ENCODE results near the gene GJD2. TPM values are rescaled to one million over a fixed set of nuclear protein-coding genes. Genes with fewer than 3 reads are reported as not detected.

The GJD2 gene
- polyA plus RNA-seq, 3 donors: not detected

- peaks cover 3% of the 10 kb centered on the region for H3K4me1 Mint-ChIP-seq
- no peak overlapping the region for H3K4me2 ChIP-seq (replicated peaks; ENCODE audit: extremely low read depth, low read length, poor library complexity, severe bottlenecking)
- H3K9ac ChIP-seq (ENCODE audit: insufficient read depth, low read length, poor library complexity, severe bottlenecking): no peak overlapping the region
- no peak for DNase-seq
- H3K9me3 Mint-ChIP-seq: no peaks in the 10 kb centered on the region
- H3K27ac ChIP-seq (ENCODE audit: low read depth in 1 of 2, low read length in 2 of 2): no peak overlapping the region
- H4K20me1 ChIP-seq (ENCODE audit: insufficient read depth, low read length): no peaks in the 10 kb centered on the region
- no peaks in the 10 kb centered on the region for H3K4me1 ChIP-seq (ENCODE audit: control insufficient read depth in 1 of 2, insufficient read depth in 2 of 2, low read length in 2 of 2)
- H3K4me3 Mint-ChIP-seq: no peak overlapping the region
- no peaks in the 10 kb centered on the region for H3K36me3 ChIP-seq (replicated peaks in 1 of 2; ENCODE audit: control insufficient read depth in 1 of 2, insufficient read depth in 2 of 2, low read length in 2 of 2)
- no peak overlapping the region for H3K27ac Mint-ChIP-seq
- H3K36me3 Mint-ChIP-seq: no peaks in the 10 kb centered on the region
- peaks cover 4 to 15% of the 10 kb centered on the region in 2 donors for H3K27me3 ChIP-seq (ENCODE audit: control insufficient read depth in 2 of 2, insufficient read depth in 2 of 2, low read length in 2 of 2)
- no peaks in the 10 kb centered on the region for H3K79me2 ChIP-seq (ENCODE audit: insufficient read depth, low read length)
- 90% methylated on average over 3 of the region's 5 CpGs for WGBS (ENCODE audit: insufficient coverage)
- no peak for TF ChIP-seq CTCF (IDR thresholded peaks at IDR 0.05)
- peaks cover 4 to 16% (median 13%) of the 10 kb centered on the region in 3 donors for H3K27me3 Mint-ChIP-seq (ENCODE audit: low read depth in 3 of 3)
- H3K4me3 ChIP-seq (replicated peaks in 1 of 3; ENCODE audit: low read depth in 2 of 3, low read length in 3 of 3): no peak overlapping the region
- intact Hi-C loops (cut with micrococcal nuclease): no loop called here
- H3K9me3 ChIP-seq (replicated peaks in 1 of 2; ENCODE audit: control insufficient read depth in 1 of 2, insufficient read depth in 1 of 2, low read length in 2 of 2): no peaks in the 10 kb centered on the region
- no peak overlapping the region for H2AFZ ChIP-seq (ENCODE audit: insufficient read depth, low read depth, low read length, poor library complexity, severe bottlenecking)
Observed at GRCh38 chr15:34714476-34715121, 40.2 kb downstream of the GJD2 start.

- no peak overlapping the region for H2AFZ ChIP-seq (ENCODE audit: insufficient read depth, low read depth, low read length, poor library complexity, severe bottlenecking)
- DNase-seq: no peak
- no peak for TF ChIP-seq CTCF (IDR thresholded peaks at IDR 0.05)
- H3K36me3 ChIP-seq (replicated peaks in 1 of 2; ENCODE audit: control insufficient read depth in 1 of 2, insufficient read depth in 2 of 2, low read length in 2 of 2): no peaks in the 10 kb centered on the region
- H4K20me1 ChIP-seq (ENCODE audit: insufficient read depth, low read length): no peaks in the 10 kb centered on the region
- peak overlapping the region in 1 of 2 donors; percentile 6 for H3K4me3 Mint-ChIP-seq
- peaks cover 13% of the 10 kb centered on the region for H3K4me1 Mint-ChIP-seq
- peaks cover 7% of the 10 kb centered on the region in 2 donors for H3K4me1 ChIP-seq (ENCODE audit: control insufficient read depth in 1 of 2, insufficient read depth in 2 of 2, low read length in 2 of 2)
- H3K27me3 ChIP-seq (ENCODE audit: control insufficient read depth in 2 of 2, insufficient read depth in 2 of 2, low read length in 2 of 2): peaks cover 4 to 12% of the 10 kb centered on the region in 2 donors
- H3K4me3 ChIP-seq (replicated peaks in 1 of 3; ENCODE audit: low read depth in 2 of 3, low read length in 3 of 3): no peak overlapping the region
- intact Hi-C loops (cut with micrococcal nuclease): no loop called here
- peaks cover 4 to 16% (median 13%) of the 10 kb centered on the region in 3 donors for H3K27me3 Mint-ChIP-seq (ENCODE audit: low read depth in 3 of 3)
- no peaks in the 10 kb centered on the region for H3K9me3 ChIP-seq (replicated peaks in 1 of 2; ENCODE audit: control insufficient read depth in 1 of 2, insufficient read depth in 1 of 2, low read length in 2 of 2)
- H3K79me2 ChIP-seq (ENCODE audit: insufficient read depth, low read length): no peaks in the 10 kb centered on the region
- H3K9ac ChIP-seq (ENCODE audit: insufficient read depth, low read length, poor library complexity, severe bottlenecking): no peak overlapping the region
- no peak overlapping the region for H3K27ac ChIP-seq (ENCODE audit: low read depth in 1 of 2, low read length in 2 of 2)
- H3K9me3 Mint-ChIP-seq: no peaks in the 10 kb centered on the region
- no peak overlapping the region for H3K4me2 ChIP-seq (replicated peaks; ENCODE audit: extremely low read depth, low read length, poor library complexity, severe bottlenecking)
- H3K36me3 Mint-ChIP-seq: no peaks in the 10 kb centered on the region
- H3K27ac Mint-ChIP-seq: no peak overlapping the region
- 100% methylated on average over 1 of the region's 1 CpG for WGBS (ENCODE audit: insufficient coverage)
Observed at GRCh38 chr15:34713635-34714034, 41.2 kb downstream of the GJD2 start.

Data from CD14-positive monocyte (primary cell).